Stimulated activated CD4-positive, alpha-beta T cell treated with anti-CD3 and anti-CD28 coated beads, Interleukin-15, amount 100 ng/mL, for 48 hours (primary cell): ENCODE measurements around the gene CBLC.
A peak's percentile ranks its signal among the peaks of the same experiment; 100 is the strongest.

ENCODE experiments used
- DNase-seq, 2 donors: peaks; one replicate each; pipeline ENCODE4 v3.0.0-alpha.2; 2020; ENCODE audit warnings: low read depth in 2 of 2

The CBLC gene

DNA sequence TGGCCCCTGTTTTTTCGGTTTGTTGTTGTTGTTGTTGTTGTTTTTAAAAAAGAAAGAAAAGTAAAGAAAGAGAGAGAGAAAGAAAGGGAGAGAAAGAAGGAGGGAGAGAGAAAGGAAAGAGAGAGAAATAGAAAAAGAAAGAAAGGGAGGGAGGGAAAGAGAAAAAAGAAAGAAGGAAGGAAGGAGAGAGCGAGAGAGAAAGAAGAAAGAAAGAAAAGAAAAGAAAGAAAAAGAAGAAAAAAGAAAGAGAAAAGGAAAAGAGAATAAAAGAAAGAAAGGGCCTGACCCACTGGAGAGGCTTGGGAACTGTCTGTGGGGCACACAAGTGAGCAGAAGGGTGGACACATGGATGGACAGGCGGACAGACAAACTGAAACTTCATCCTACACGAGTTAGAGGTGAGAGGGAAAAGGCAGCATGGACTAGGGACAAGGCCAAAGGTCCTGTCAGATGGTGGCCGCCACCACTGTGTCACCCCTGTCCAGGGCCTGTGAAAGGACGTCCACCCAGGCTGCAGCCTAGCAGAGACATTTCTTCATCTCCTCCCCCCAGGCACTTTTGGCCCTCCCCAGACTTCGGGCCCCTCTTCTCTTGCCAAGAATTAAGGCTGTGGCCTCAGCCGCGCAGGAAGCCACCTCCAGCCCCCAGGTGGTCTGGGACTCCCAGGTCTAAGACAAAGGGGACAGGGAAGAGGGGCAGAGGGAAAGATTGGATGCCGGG, 22.1 kb downstream of the CBLC start:
- no peak for DNase-seq

DNA sequence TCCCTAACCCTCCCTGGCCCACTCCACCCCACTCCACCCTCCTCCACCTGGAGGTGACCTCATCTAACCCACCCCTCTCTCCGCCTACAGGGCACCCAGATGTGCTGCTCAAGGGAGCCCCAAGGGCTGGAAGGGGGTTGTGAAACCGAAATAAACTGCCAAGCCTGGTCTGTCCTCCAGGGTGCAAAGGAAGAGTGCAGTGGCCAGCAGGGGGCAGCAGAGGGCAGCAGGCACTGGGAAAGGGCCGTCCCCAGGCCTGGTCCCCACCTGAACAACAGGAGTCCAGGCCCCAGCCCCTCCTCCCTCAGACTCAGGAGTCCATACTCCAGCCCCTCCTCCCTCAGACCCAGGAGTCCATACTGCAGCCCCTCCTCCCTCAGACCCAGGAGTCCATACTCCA, 22.8 kb downstream of the CBLC start:
- DNase-seq: peak; percentile 70 to 79

DNA sequence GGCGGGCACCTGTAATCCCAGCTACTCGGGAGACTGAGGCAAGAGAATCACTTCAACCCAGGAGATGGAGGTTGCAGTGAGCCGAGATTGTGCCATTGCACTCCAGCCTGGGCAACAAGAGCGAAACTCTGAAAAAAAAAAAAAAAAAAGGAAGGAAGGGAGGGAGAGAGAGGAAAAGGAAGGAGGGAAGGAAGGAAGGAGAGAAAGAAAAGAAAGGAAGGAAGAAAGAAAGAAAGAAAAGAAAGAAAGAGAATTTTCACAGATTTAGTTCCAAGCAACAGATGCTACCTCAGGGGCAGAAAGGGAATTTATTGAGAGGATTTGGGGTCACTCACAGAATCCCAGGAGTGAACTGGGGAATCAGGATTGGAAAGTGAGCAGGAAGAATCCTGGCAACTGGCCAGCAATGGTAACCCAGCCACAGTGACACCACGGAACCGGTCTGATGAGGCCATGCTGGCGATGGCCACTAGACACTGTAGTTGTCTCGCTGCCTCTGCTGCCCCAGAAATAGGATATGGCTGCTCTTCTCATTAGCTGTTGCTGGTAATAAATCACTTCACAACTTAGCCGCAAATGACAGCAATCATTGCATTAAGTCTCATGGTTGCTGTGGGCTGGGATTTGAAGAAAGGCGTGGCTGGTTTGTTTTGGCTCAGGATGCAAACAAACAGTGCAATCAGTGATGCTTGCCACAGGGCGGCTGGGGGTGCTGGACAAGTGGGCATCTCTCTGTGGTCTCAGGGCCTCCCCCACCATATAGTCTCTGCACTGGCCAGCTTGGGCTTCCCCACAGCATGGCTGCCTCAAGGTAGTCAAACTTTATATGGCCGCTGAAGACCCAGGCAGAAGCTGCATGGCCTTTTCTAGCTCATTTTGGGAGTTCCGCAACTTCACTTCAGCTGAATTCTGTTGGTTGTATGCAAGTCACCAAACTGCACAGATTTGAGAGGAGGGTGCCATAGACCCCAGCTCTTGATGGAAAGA, 26.0 kb downstream of the CBLC start:
- no peak for DNase-seq

DNA sequence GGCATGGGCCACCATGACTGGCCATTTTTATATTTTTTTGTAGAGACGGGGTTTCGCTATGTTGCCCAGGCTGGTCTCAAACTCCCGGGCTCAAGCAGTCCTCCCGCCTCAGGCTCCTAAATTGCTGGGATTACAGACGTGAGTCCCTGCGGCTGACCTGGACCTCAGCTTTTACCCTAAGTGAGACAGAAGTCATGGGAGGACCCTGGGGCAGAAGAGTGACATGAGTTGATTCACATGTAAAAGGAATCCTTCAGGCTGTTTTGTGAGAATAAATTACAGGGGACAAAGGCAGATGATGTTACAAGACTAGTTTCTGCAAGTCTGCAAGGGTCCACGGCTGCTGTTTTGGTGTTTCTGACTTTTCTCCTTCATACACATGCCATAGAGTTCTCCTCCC, 28.6 kb downstream of the CBLC start:
- DNase-seq: no peak

DNA sequence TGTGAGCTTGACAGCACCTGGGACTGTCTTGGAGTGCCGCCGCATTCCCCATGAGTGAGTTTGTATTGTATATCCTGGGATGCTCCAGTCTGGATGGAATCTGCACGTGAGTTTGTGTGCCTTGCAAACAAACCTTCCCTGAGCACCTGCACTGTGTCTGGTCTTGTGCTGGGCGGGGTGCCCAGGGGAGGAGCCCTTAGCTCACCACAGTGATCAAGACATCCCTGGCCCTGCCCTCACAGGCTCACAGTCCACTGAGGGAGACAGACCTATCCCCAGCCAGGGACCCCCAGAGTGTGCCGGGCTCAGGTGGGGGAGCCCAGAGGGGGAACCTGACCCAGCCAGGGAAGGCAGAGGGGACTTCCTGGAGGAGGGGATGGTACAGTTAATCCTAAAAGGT, 29.5 kb downstream of the CBLC start:
- DNase-seq: no peak

GRCh38 chr19:44807652-44808462, 30.2 kb downstream of the CBLC start:
- DNase-seq: no peak

- DNase-seq: no peak
These were observed 31.0 kb downstream of the CBLC start, which contains the start of gene BCAM for GRCh38 chr19:44808463-44809371. Gene BCAM, plus strand, starts transcription at chr19:44809103. Its CDS starts 22 bp downstream, at chr19:44809125.

GRCh38 chr19:44809577-44810233, 32.0 kb downstream of the CBLC start:
- DNase-seq: no peak

GRCh38 chr19:44810234-44811121, 32.8 kb downstream of the CBLC start:
- DNase-seq: no peak

DNA sequence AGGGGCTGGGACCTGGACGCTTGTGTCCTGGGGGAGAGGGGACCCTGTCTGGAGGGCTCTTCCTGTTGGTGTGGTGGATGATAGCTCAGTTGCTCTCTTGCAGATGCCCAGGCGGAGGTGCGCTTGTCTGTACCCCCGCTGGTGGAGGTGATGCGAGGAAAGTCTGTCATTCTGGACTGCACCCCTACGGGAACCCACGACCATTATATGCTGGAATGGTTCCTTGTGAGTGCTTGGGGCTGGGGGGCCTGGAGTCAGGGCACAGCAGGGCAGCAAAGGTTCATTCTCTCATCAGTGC, 33.4 kb downstream of the CBLC start:
- no peak for DNase-seq

- DNase-seq: no peak
These were observed 34.5 kb downstream of the CBLC start for GRCh38 chr19:44812142-44812718.

DNA sequence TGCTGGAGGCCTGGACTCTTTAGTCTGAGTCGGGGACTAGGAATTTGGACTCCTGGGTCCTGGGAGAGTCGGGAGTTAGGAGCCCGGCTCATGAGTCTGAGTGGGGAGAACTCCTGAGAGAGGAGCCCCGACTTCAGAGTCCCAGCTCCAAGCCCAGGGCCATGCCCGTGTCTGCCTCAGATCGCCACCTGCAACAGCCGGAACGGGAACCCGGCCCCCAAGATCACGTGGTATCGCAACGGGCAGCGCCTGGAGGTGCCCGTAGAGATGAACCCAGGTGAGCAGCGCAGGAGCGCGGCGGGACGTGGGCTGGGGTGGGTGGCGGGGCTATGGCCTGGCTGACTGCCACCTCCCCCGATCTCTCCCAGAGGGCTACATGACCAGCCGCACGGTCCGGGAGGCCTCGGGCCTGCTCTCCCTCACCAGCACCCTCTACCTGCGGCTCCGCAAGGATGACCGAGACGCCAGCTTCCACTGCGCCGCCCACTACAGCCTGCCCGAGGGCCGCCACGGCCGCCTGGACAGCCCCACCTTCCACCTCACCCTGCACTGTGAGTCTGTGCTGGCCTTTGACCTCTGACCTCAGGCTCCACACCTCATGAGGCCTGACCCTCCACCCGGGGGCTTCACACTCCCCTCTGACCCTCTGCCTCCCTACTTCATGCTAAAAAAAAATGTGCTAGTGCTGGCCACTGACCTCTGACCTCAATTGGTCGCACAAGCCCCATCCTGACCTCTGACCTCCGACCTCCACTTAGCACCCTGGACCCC, 35.6 kb downstream of the CBLC start:
- DNase-seq: no peak

DNA sequence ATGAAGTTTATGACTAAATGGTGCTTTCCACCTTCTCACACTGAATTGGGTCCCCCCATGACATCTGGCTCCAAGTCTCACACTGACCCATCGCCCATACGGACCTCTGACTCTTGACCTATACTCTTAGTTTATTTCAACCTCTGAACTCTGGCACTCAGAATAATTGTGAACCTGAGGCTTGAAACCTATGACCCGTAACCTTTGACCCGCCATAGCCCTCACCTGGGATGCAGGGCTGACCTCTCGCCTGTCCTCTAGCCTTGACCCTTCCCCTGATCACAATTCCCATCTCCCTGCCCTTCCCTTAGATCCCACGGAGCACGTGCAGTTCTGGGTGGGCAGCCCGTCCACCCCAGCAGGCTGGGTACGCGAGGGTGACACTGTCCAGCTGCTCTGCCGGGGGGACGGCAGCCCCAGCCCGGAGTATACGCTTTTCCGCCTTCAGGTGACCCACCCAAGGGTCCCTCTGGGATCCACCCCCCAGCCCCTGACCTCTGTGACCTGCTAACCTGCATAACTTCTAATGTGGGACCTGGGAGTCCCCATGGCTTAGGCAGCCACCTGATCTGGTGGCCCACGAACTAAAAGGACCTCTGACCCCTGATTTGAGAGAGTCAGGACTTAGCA, 36.3 kb downstream of the CBLC start:
- DNase-seq: no peak

DNA sequence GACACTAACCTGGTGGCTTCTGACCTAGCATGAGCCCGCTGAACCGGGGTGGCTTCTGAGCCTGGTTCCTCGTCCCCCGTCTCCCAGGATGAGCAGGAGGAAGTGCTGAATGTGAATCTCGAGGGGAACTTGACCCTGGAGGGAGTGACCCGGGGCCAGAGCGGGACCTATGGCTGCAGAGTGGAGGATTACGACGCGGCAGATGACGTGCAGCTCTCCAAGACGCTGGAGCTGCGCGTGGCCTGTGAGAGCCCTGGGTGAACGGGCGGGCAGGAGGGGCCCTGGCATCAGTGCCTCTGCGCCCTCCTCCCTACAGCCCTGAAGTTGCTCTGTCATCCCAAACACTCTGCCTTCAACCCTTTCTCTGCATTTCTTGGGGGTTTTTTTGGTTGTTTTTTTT, 36.8 kb downstream of the CBLC start:
- no peak for DNase-seq

GRCh38 chr19:44816301-44816700, 38.6 kb downstream of the CBLC start:
- DNase-seq: no peak

DNA sequence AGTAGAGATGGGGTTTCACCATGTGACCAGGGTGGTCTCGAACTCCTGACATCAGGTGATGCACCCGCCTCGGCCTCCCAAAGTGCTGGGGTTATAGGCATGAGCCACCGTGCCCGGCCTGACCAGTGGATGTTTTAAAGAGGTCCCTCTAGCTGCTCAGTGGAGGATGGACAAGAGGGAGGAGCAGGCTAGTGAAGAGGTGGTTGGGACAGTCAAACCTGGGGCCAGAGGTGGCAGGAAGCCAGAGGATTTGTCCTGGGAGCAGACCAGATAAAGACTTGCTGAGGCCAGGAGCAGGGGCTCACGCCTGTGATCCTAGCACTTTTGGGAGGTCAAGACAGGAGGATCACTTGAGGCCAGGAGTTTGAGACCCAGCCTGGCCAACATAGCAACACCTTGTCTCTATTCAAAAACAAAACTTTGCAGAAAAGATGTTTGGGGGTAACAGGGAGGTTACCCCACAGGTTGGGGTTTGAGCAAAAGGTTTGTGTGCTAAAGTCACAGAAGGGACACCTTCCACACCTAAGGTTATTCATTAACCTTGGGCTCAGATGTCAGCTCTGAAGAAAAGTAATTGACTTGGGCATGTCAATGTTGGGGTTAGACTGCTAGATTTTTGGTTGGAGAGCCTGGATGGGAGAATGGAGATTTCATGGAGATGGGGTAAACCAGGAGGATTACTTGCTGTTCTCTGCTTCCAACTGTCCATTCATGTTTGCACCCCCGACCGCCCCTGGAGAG, 40.2 kb downstream of the CBLC start:
- DNase-seq: no peak

GRCh38 chr19:44818466-44819031, 40.9 kb downstream of the CBLC start:
- DNase-seq: no peak
